IMR-90 (cell line): ENCODE results near the gene AFG1L.

Experiments used
- BHLHE40 ChIP-seq: fragments of 150-350 bp; IDR thresholded peaks from 2 replicates; pipeline ENCODE4 v1.6.1; 2016; ENCODE audit warnings: mild to moderate bottlenecking, low read depth, low read length
- POLR2A ChIP-seq: IDR thresholded peaks from 2 replicates; pipeline ENCODE4 v1.6.1; 2012; ENCODE audit warnings: mild to moderate bottlenecking, low read depth, low read length
- RAD21 ChIP-seq: IDR thresholded peaks from 2 replicates; pipeline ENCODE4 v1.6.1; 2012; ENCODE audit warnings: low read length, improper control_type of control experiment
- SMC3 ChIP-seq: fragments of 150-350 bp; IDR thresholded peaks from 2 replicates; pipeline ENCODE4 v1.6.1; 2016; ENCODE audit warnings: low read depth, mild to moderate bottlenecking, antibody characterized with exemption, low read length, moderate library complexity
- TF ChIP-seq, protein P1 (sequence below): conservative IDR thresholded peaks from 2 replicates; pipeline ENCODE4 v1.5.1; 2012; ENCODE audit warnings: mild to moderate bottlenecking, low read depth, low read length, improper control_type of control experiment
- TF ChIP-seq, protein P2 (sequence below): fragments of 150-350 bp; IDR thresholded peaks from 2 replicates; pipeline ENCODE4 v1.6.1; 2017; ENCODE audit warnings: mild to moderate bottlenecking, antibody characterized with exemption, low read length, low read depth

DNA sequence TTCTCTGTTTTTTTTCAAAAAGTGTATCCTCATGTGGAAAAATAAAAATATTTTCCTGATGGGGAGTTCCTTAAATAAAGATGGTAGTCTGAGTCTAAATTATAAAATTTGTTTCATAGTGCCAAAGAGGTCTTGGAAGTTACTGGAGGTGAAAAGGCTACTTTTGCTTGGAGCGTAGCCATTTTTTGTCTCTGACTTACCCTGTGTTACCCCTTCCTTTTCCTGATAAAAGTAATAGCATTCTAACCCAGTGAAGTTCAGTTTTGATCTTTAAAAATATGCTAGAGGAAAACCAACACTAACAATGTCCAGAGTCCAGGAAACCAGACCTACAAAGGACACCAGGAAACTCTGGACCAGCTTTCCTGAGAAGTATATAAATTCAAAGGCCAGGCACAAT, 153.6 kb downstream of the AFG1L start:
- TF ChIP-seq BHLHE40 (no peak), SMC3 (no peak), RAD21 (no peak), POLR2A (no peak)
- TF ChIP-seq, protein P1, sequence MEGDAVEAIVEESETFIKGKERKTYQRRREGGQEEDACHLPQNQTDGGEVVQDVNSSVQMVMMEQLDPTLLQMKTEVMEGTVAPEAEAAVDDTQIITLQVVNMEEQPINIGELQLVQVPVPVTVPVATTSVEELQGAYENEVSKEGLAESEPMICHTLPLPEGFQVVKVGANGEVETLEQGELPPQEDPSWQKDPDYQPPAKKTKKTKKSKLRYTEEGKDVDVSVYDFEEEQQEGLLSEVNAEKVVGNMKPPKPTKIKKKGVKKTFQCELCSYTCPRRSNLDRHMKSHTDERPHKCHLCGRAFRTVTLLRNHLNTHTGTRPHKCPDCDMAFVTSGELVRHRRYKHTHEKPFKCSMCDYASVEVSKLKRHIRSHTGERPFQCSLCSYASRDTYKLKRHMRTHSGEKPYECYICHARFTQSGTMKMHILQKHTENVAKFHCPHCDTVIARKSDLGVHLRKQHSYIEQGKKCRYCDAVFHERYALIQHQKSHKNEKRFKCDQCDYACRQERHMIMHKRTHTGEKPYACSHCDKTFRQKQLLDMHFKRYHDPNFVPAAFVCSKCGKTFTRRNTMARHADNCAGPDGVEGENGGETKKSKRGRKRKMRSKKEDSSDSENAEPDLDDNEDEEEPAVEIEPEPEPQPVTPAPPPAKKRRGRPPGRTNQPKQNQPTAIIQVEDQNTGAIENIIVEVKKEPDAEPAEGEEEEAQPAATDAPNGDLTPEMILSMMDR: no peak
- TF ChIP-seq, protein P2, sequence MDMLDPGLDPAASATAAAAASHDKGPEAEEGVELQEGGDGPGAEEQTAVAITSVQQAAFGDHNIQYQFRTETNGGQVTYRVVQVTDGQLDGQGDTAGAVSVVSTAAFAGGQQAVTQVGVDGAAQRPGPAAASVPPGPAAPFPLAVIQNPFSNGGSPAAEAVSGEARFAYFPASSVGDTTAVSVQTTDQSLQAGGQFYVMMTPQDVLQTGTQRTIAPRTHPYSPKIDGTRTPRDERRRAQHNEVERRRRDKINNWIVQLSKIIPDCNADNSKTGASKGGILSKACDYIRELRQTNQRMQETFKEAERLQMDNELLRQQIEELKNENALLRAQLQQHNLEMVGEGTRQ: no peak
